Endothelial cell of umbilical vein (primary cell): ENCODE measurements around the gene MYRIP. TPM values are rescaled to one million over a fixed set of nuclear protein-coding genes. Genes with fewer than 3 reads are reported as not detected.

Experiments used
- BruUV-seq: library from RNA; stranded (reverse); fragments of 400-500 nt; replicated peaks from 2 replicates; lab custom pipeline; 2021; lab: Mats Ljungman, UMichigan
- CTCF ChIA-PET: fragments of 300-600, 350-600 bp; sonication (Branson Sonifier 250); formaldehyde crosslinking; loops from one replicate; lab custom pipeline; 2021; ENCODE audit warnings: antibody characterized with exemption, inconsistent platforms; lab: Charles Lee
- POLR2A ChIA-PET: fragments of 300-600, 350-600 bp; sonication (Branson Sonifier 250); formaldehyde crosslinking; loops from one replicate; lab custom pipeline; 2021; ENCODE audit warnings: antibody characterized with exemption, inconsistent platforms; lab: Charles Lee
- DNase-seq: peaks from one replicate; pipeline ENCODE4 v3.0.0-alpha.2; 2011; ENCODE audit warnings: low read depth, low spot score
- FAIRE-seq: peaks from 2 replicates; lab custom pipeline; 2011; peaks lifted over from hg19 to GRCh38; lab: Jason Lieb, UNC
- H2AFZ ChIP-seq: 2 replicates; pipeline ENCODE4 v1.6.0; 2012; ENCODE audit warnings: low read depth, low read length, control low read depth, inconsistent platforms
- H3K27ac ChIP-seq: 2 replicates; pipeline ENCODE4 v1.5.1; 2011; ENCODE audit warnings: low read depth, mild to moderate bottlenecking, control low read depth, low read length, moderate library complexity; ENCODE audit not compliant: insufficient read depth
- H3K27me3 ChIP-seq, 2 experiments: 2 replicates each; pipeline versions ENCODE4 v1.6.0 to v1.6.1; 2011; ENCODE audit warnings: low read length in 2 of 2, mixed read lengths in 1 of 2; ENCODE audit not compliant: control insufficient read depth in 2 of 2, insufficient read depth in 2 of 2
- H3K36me3 ChIP-seq, 2 experiments: 2 replicates in 1 of 2; 3 replicates in 1 of 2; pipeline ENCODE4 v1.5.1; 2011; ENCODE audit warnings: low read length in 2 of 2, mild to moderate bottlenecking in 1 of 2, moderate library complexity in 1 of 2; ENCODE audit not compliant: control insufficient read depth in 2 of 2, insufficient read depth in 2 of 2; ENCODE audit errors: extremely low read depth in 1 of 2
- H3K4me1 ChIP-seq: 3 replicates; pipeline ENCODE4 v1.5.1; 2011; ENCODE audit warnings: mild to moderate bottlenecking, low read length; ENCODE audit not compliant: control insufficient read depth, insufficient read depth; ENCODE audit errors: extremely low read depth
- H3K4me2 ChIP-seq: 2 replicates; pipeline ENCODE4 v1.6.1; 2011; ENCODE audit warnings: low read length, control low read depth, mixed read lengths; ENCODE audit not compliant: insufficient read depth
- H3K4me3 ChIP-seq, 3 experiments: fragments of 200-600 bp in 1 of 3; sonication (generic), shearing (Covaris generic) in 1 of 3; replicated peaks in 1 of 3; 2 replicates each; pipeline ENCODE4 v1.5.1; 2011 to 2016; ENCODE audit warnings: control low read depth in 3 of 3, low read length in 3 of 3, mild to moderate bottlenecking in 2 of 3, inconsistent platforms in 1 of 3, low read depth in 1 of 3, moderate library complexity in 1 of 3; ENCODE audit not compliant: insufficient read depth in 1 of 3
- H3K79me2 ChIP-seq: 2 replicates; pipeline ENCODE4 v1.6.0; 2012; ENCODE audit warnings: low read length, inconsistent platforms; ENCODE audit not compliant: control insufficient read depth, insufficient read depth
- H3K9ac ChIP-seq: replicated peaks from 2 replicates; pipeline ENCODE3; 2011; ENCODE audit warnings: low read length, control low read depth; ENCODE audit not compliant: insufficient read depth; ENCODE audit errors: extremely low read depth
- H3K9me1 ChIP-seq: replicated peaks from 3 replicates; pipeline ENCODE4 v1.6.0; 2011; ENCODE audit warnings: mild to moderate bottlenecking, low read length; ENCODE audit not compliant: control insufficient read depth, insufficient read depth; ENCODE audit errors: extremely low read depth
- H3K9me3 ChIP-seq: replicated peaks from 2 replicates; pipeline ENCODE4 v1.5.1; 2012; ENCODE audit warnings: low read length, inconsistent platforms; ENCODE audit not compliant: control insufficient read depth, insufficient read depth
- H4K20me1 ChIP-seq: replicated peaks from 2 replicates; pipeline ENCODE3; 2011; ENCODE audit warnings: mild to moderate bottlenecking, low read length; ENCODE audit not compliant: control insufficient read depth, insufficient read depth; ENCODE audit errors: extremely low read depth
- EZH2 ChIP-seq: IDR thresholded peaks from 2 replicates; pipeline ENCODE4 v1.6.1; 2012; ENCODE audit warnings: borderline replicate concordance, low read depth, mild to moderate bottlenecking, moderate library complexity, low read length, inconsistent platforms; ENCODE audit not compliant: severe bottlenecking
- FOS ChIP-seq: IDR thresholded peaks from 2 replicates; pipeline ENCODE4 v1.6.1; 2011; ENCODE audit warnings: mild to moderate bottlenecking, low read length, moderate library complexity, borderline replicate concordance; ENCODE audit not compliant: insufficient read depth
- GATA2 ChIP-seq: IDR thresholded peaks from 2 replicates; pipeline ENCODE4 v1.7.0; 2011; ENCODE audit warnings: low read depth, mild to moderate bottlenecking, moderate library complexity, mixed read lengths, low read length; ENCODE audit not compliant: insufficient read length, insufficient read depth
- JUN ChIP-seq: IDR thresholded peaks from 2 replicates; pipeline ENCODE4 v1.6.1; 2011; ENCODE audit warnings: borderline replicate concordance, low read depth; ENCODE audit not compliant: insufficient read length, insufficient read depth
- POLR2A ChIP-seq: IDR thresholded peaks from 2 replicates; pipeline ENCODE4 v1.6.1; 2012; ENCODE audit warnings: low read depth, mild to moderate bottlenecking, control low read depth, low read length
- dilution Hi-C: fragments of 300-500 bp; cut with MboI; formaldehyde crosslinking; loops from one replicate; pipeline ENCODE4 v1.15.0; 2019; ENCODE audit warnings: low sequenced_read_pairs; ENCODE audit not compliant: extremely low pct_ligation_motif_present
- intact Hi-C: fragments of 100-400 bp; cut with micrococcal nuclease; formaldehyde crosslinking; loops from one replicate; pipeline ENCODE4 v1.10.0; 2022
- polyA plus RNA-seq, 4 experiments: library from polyadenylated mRNA; depleted of rRNA in 3 of 4; stranded (reverse) in 3 of 4; unstranded in 1 of 4; fragments of >200 nt; gene quantifications; 2 replicates each; pipeline versions ENCODE4 v1.2.1 to v1.2.3, GENCODE V29; 2011 to 2012; ENCODE audit warnings: missing spikeins in 1 of 4
- total RNA-seq: library from RNA; stranded (reverse); gene quantifications from 2 replicates; pipeline ENCODE4 v1.2.3, GENCODE V29; 2021
- TF ChIP-seq, protein P1 (sequence below): IDR thresholded peaks from 2 replicates; pipeline ENCODE4 v1.6.1; 2011; ENCODE audit not compliant: insufficient read depth, insufficient read length
- TF ChIP-seq, protein P2 (sequence below), 2 donors: IDR thresholded peaks; 1 replicate in 1 of 2; 2 replicates in 1 of 2; pipeline ENCODE4 v1.5.1; 2011; ENCODE audit warnings: low read length in 2 of 2, mild to moderate bottlenecking in 2 of 2, moderate library complexity in 2 of 2, control low read depth in 1 of 2, inconsistent platforms in 1 of 2, low read depth in 1 of 2; ENCODE audit not compliant: insufficient read depth in 1 of 2; ENCODE audit errors: extremely low read depth in 1 of 2

The MYRIP gene
- total and polyA plus RNA-seq, 2 donors (not counting 3 experiments of a cell fraction or from before 2014, with no cell fraction given), result 6.7 to 11.9 TPM

- no peak overlapping the region for H2AFZ ChIP-seq
- H3K9ac ChIP-seq, result no peak overlapping the region
- H3K79me2 ChIP-seq, result no peaks in the 10 kb centered on the region
- no peak for TF ChIP-seq FOS
- TF ChIP-seq, protein P1, sequence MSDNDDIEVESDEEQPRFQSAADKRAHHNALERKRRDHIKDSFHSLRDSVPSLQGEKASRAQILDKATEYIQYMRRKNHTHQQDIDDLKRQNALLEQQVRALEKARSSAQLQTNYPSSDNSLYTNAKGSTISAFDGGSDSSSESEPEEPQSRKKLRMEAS, result no peak
- no peak for TF ChIP-seq GATA2
- no peak for TF ChIP-seq JUN
- dilution Hi-C loops (no loop called here), intact Hi-C loops (no loop called here)
- FAIRE-seq, result no peak
- no peak overlapping the region for H3K4me2 ChIP-seq
- peaks cover 0 to 6% of the 10 kb centered on the region in 2 experiments for H3K36me3 ChIP-seq
- H4K20me1 ChIP-seq, result no peaks in the 10 kb centered on the region
- no peaks in the 10 kb centered on the region for H3K9me3 ChIP-seq
- no peaks in the 10 kb centered on the region for H3K4me1 ChIP-seq
- H3K9me1 ChIP-seq, result no peaks in the 10 kb centered on the region
- CTCF ChIA-PET, result no interaction called here
- no peaks in the 10 kb centered on the region for H3K27me3 ChIP-seq
- no TSS peak for BruUV-seq
- no peak overlapping the region for H3K4me3 ChIP-seq
- DNase-seq, result no peak
- H3K27ac ChIP-seq, result no peak overlapping the region
- POLR2A ChIA-PET, result no interaction called here
These were observed 431.5 kb downstream of the MYRIP start for GRCh38 chr3:40240921-40241320.

- Histone ChIP-seq H3K79me2 (no peaks in the 10 kb centered on the region), H3K4me2 (no peak overlapping the region), H4K20me1 (no peaks in the 10 kb centered on the region), H3K9ac (no peak overlapping the region), H3K4me3 (no peak overlapping the region), H3K4me1 (no peaks in the 10 kb centered on the region), H3K36me3 (peaks cover 0 to 6% of the 10 kb centered on the region in 2 experiments), H3K27ac (no peak overlapping the region), H3K27me3 (no peaks in the 10 kb centered on the region), H3K9me3 (no peaks in the 10 kb centered on the region), H3K9me1 (no peaks in the 10 kb centered on the region), H2AFZ (no peak overlapping the region)
- TF ChIP-seq POLR2A (no peak), FOS (no peak), JUN (no peak), EZH2 (no peak)
- TF ChIP-seq, protein P1, result no peak
- TF ChIP-seq, protein P2, sequence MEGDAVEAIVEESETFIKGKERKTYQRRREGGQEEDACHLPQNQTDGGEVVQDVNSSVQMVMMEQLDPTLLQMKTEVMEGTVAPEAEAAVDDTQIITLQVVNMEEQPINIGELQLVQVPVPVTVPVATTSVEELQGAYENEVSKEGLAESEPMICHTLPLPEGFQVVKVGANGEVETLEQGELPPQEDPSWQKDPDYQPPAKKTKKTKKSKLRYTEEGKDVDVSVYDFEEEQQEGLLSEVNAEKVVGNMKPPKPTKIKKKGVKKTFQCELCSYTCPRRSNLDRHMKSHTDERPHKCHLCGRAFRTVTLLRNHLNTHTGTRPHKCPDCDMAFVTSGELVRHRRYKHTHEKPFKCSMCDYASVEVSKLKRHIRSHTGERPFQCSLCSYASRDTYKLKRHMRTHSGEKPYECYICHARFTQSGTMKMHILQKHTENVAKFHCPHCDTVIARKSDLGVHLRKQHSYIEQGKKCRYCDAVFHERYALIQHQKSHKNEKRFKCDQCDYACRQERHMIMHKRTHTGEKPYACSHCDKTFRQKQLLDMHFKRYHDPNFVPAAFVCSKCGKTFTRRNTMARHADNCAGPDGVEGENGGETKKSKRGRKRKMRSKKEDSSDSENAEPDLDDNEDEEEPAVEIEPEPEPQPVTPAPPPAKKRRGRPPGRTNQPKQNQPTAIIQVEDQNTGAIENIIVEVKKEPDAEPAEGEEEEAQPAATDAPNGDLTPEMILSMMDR (IDR thresholded peaks at IDR 0.05; ENCODE audit: extremely low read depth in 1 of 2, insufficient read depth in 1 of 2, low read depth in 1 of 2, low read length in 2 of 2), result no peak
- intact Hi-C loops (no loop called here), dilution Hi-C loops (no loop called here)
- POLR2A ChIA-PET, result no interaction called here
- DNase-seq (no peak), FAIRE-seq (no peak)
- CTCF ChIA-PET, result interaction anchor here (0.7 to 1.1 kb wide), 2 partner anchors 44 to 50 kb away, joined by 3 to 4 read pairs; no protein-coding TSS in a partner anchor
- no TSS peak for BruUV-seq
These were observed 432.8 kb downstream of the MYRIP start for GRCh38 chr3:40242216-40242615.
